Esophagus (tissue), 2 donors: ENCODE measurements around the gene MAN2C1. TPM values are rescaled to one million over a fixed set of nuclear protein-coding genes. Genes with fewer than 3 reads are reported as not detected.
"Not testable (repeated sequence)": the region's sequence is repeated elsewhere in the genome, so short reads cannot be mapped to it uniquely, and the experiment has no call there.

ENCODE experiments used
- H3K27ac ChIP-seq, 2 donors: one replicate each; pipeline ENCODE4 v1.5.1; 2013; ENCODE audit warnings: low read depth in 2 of 2, mild to moderate bottlenecking in 2 of 2, inconsistent platforms in 1 of 2, low read length in 1 of 2, moderate library complexity in 1 of 2
- H3K27me3 ChIP-seq, 2 donors: one replicate each; pipeline ENCODE4 v1.6.1; 2013; ENCODE audit warnings: low read length in 2 of 2, control low read depth in 1 of 2, mild to moderate bottlenecking in 1 of 2; ENCODE audit not compliant: insufficient read depth in 2 of 2, control insufficient read depth in 1 of 2
- H3K36me3 ChIP-seq, 2 donors: one replicate each; pipeline ENCODE4 v1.6.1; 2013; ENCODE audit warnings: low read length in 1 of 2; ENCODE audit not compliant: control insufficient read depth in 2 of 2, insufficient read depth in 2 of 2
- H3K4me1 ChIP-seq, 2 donors: one replicate each; pipeline ENCODE4 v1.6.1; 2013; ENCODE audit warnings: low read length in 1 of 2; ENCODE audit not compliant: control insufficient read depth in 2 of 2, insufficient read depth in 2 of 2
- H3K4me3 ChIP-seq, 2 donors: one replicate each; pipeline ENCODE4 v1.5.1; 2013; ENCODE audit warnings: low read length in 2 of 2, mild to moderate bottlenecking in 2 of 2, low read depth in 1 of 2, moderate library complexity in 1 of 2
- H3K9me3 ChIP-seq, 2 donors: one replicate each; pipeline ENCODE4 v1.6.1; 2013; ENCODE audit warnings: mild to moderate bottlenecking in 2 of 2, low read depth in 1 of 2, low read length in 1 of 2, moderate library complexity in 1 of 2; ENCODE audit not compliant: control insufficient read depth in 2 of 2, insufficient read depth in 1 of 2
- WGBS, 2 donors: extraction: QIAGEN DNeasy Blood & Tissue Kit; methylation state at CpG; one replicate each; pipeline ENCODE4 v1.1.7; 2013; 5-methylcytosine and 5-hydroxymethylcytosine counted together
- polyA plus RNA-seq, 2 donors: library from polyadenylated mRNA; stranded (reverse); fragments of 200-250 nt; gene quantifications; one replicate each; pipeline ENCODE4 v1.2.3, GENCODE V29; 2013
- donor health status: healthy with polysubstance abuse.
- donor health status: Bipolar disorder and iron deficiency.

MAN2C1 gene
- polyA plus RNA-seq, 2 donors = 107 to 185 TPM

DNA sequence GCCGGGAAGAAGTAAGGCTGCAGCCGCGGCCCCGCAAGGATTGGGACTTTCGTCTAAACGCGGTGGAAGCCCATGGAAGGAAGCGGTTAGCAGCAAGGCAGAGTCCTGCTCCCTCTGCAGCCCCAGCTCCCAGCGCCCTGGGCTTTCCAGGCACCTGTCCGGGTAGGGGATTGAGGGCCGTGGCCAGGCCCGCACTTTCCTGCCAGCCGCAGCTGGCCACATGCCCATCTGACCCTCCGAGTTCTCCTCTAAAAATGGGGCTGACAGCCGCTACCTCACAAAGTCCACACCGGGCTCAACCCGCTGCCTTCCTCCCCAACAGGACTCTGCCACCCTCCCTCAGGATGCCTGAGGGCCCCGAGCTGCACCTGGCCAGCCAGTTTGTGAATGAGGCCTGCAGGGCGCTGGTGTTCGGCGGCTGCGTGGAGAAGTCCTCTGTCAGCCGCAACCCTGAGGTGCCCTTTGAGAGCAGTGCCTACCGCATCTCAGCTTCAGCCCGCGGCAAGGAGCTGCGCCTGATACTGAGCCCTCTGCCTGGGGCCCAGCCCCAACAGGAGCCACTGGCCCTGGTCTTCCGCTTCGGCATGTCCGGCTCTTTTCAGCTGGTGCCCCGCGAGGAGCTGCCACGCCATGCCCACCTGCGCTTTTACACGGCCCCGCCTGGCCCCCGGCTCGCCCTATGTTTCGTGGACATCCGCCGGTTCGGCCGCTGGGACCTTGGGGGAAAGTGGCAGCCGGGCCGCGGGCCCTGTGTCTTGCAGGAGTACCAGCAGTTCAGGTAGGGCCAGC is 19.7 kb downstream of the MAN2C1 start:
- Histone ChIP-seq H3K36me3 (no peaks in the 10 kb centered on the region), H3K27me3 (no peaks in the 10 kb centered on the region), H3K27ac (peak overlapping the region in 1 of 2 donors; percentile 15), H3K9me3 (no peaks in the 10 kb centered on the region), H3K4me1 (peaks cover 7 to 8% of the 10 kb centered on the region in 2 donors), H3K4me3 (peak overlapping the region; percentile 81 to 86)
- WGBS, 2 donors = 33% methylated on average over 40 to 46 of the region's 46 CpGs

DNA sequence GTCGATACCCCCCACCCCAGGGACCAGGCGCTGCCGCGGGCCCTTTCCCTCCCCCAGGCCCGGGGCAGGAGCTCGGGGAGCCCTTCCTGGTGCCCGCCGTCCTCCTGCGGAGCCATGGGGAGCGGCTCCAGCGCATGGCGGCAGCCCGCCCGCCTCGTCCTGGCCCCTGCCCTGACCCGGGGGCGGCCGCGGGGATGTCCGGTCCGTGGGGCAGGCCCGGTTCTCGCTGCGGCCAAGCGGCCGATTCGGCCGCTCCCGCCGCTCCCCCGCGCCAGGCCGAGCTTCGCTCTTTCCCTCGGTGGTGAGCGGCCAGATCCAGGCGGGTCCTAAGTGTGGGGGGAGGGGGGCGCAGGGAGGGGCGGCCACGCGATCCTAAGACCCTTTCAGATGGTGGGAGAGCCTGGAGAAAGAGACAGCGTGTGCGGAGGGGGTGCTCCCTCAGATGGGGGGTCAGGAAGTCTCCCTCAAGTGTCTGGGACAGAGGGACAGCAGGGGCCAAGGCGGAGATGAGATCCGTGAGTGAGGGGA is 20.3 kb downstream of the MAN2C1 start:
- H3K4me1 ChIP-seq = peaks cover 7 to 8% of the 10 kb centered on the region in 2 donors
- H3K36me3 ChIP-seq = no peaks in the 10 kb centered on the region
- no peaks in the 10 kb centered on the region for H3K9me3 ChIP-seq
- H3K27me3 ChIP-seq = no peaks in the 10 kb centered on the region
- 2 to 3% methylated on average over 40 to 45 of the region's 45 CpGs for WGBS, 2 donors
- H3K4me3 ChIP-seq = peak overlapping the region; percentile 81 to 86
- peak overlapping the region; percentile 36 to 60 for H3K27ac ChIP-seq

DNA sequence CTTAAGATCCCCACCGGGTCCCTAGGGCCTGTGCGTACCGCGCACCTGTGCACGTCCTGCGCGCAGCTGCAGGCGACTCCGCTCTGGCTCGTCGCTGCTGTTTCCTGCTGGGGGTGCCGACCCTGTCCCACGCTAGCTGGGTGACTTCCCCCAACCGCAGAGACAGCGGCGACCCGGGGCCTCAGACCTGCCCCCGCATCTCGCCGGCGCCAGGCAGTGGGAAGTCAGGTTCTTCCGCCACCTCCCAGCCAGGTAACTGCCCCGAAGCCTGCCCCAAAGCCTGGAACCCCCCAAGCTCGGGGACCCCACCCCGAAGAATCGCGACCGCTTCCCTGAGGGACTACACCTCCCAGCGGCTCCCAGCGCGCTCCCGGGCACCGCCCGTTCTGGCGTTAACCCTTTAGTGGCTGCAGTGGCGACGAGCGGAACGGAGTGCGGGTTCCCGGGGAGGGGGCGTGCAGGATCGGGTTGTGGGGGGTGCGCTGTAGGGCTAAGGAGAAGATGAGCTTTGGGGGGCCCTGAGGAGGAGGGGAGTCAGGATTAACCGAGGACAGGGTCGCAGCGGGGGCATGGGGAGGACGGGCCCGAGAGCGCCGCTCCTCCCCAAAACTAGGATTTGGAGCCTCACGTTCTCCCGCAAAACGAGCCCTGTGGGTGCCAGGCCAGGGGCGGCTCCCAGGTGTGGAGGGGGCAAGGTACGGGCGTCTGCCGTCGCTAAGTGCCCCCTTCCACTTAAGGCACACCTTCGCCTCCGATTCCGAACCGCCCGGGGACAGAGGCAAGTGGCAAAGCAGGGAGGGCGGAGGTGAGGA is 21.0 kb downstream of the MAN2C1 start:
- H3K27ac ChIP-seq = peak overlapping the region; percentile 47 to 60

DNA sequence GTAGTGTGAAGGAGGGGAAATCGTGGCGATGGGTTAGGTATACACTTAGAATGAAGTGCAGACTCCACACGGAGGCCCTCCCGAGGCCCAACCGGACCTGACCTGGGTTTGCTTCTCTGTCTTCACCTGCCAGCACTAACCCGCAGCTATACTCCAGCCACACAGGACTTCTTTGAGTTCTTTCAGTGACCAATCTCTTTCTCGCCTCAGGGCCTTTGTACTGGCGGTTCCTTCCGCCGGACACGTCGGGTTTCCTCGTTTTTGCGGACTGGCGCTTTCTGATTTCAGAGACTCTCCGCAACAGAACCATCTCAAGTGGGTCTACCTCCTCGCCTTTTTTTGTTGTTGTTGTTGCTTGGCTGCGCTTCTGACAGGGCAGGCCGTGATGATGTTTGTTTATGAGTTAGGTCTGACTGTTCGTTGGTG is 21.6 kb downstream of the MAN2C1 start, which contains the start of gene NEIL1:
TSS of gene NEIL1 (plus strand) at position 244 of the 426 bp plus-strand sequence. CDS start 1,867 bp downstream, outside the sequence.
- WGBS, 2 donors = 17 to 19% methylated on average over 20 of the region's 20 CpGs
- Histone ChIP-seq H3K9me3 (no peaks in the 10 kb centered on the region), H3K27ac (peak within 1 kb of the TSS; percentile 47 to 60), H3K36me3 (no peaks in the 10 kb centered on the region), H3K27me3 (no peaks in the 10 kb centered on the region), H3K4me3 (peak within 1 kb of the TSS; percentile 81 to 86), H3K4me1 (peaks cover 7 to 8% of the 10 kb centered on the region in 2 donors)

More for the DNA sequence above, 21.0 kb downstream of the MAN2C1 start:
- WGBS, 2 donors = 1 to 2% methylated on average over 63 to 65 of the region's 65 CpGs
- no peaks in the 10 kb centered on the region for H3K27me3 ChIP-seq
- no peaks in the 10 kb centered on the region for H3K36me3 ChIP-seq
- H3K9me3 ChIP-seq = no peaks in the 10 kb centered on the region
- peaks cover 7 to 8% of the 10 kb centered on the region in 2 donors for H3K4me1 ChIP-seq
- H3K4me3 ChIP-seq = peak overlapping the region; percentile 81 to 86

DNA sequence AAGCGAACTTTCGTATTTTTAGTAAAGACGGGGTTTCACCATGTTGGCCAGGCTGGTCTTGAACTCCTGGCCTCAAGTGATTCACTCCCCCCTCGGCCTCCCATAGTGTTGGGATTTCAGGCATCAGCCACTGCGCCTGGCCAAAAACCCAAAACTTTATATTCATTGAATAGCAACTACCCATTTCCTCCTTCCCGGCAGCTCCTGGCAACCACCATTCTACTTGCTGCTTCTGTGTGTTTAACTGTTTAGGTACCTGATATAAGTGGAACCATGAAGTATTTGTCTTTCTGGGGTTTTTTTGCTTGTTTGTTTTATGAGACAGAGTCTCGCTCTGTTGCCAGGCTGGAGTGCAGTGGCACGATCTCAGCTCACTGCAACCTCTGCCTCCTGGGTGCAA is 24.5 kb downstream of the MAN2C1 start:
- 46 to 48% methylated on average over 8 of the region's 8 CpGs for WGBS, 2 donors
- not testable (repeated sequence) for H3K4me1 ChIP-seq, H3K4me3 ChIP-seq, H3K36me3 ChIP-seq, H3K27me3 ChIP-seq, H3K27ac ChIP-seq, H3K9me3 ChIP-seq

DNA sequence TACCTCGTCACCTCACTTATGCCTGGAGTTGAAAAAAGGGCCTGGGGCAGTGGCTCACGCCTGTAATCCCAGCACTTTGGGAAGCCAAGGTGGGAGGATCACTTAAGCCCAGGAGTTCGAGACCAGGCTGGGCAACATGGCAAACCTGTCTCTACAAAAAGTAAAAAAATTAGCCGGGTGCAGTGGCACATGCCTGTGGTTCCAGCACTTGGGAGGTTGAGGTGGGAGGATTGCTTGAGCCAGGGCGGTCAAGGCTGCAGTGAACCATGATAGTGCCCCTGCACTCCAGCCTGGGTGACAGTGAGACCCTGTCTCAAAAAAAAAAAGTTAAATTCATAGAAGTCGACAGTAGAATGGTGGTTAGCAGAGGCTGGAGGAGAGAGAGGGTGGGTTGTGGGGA is 26.2 kb downstream of the MAN2C1 start:
- no peaks in the 10 kb centered on the region for H3K27me3 ChIP-seq
- peaks cover 0 to 10% of the 10 kb centered on the region in 2 donors for H3K36me3 ChIP-seq
- no peaks in the 10 kb centered on the region for H3K4me1 ChIP-seq
- no peak overlapping the region for H3K4me3 ChIP-seq
- H3K27ac ChIP-seq = no peak overlapping the region
- no peaks in the 10 kb centered on the region for H3K9me3 ChIP-seq
- WGBS, 2 donors = 74 to 83% methylated on average over 6 of the region's 6 CpGs

DNA sequence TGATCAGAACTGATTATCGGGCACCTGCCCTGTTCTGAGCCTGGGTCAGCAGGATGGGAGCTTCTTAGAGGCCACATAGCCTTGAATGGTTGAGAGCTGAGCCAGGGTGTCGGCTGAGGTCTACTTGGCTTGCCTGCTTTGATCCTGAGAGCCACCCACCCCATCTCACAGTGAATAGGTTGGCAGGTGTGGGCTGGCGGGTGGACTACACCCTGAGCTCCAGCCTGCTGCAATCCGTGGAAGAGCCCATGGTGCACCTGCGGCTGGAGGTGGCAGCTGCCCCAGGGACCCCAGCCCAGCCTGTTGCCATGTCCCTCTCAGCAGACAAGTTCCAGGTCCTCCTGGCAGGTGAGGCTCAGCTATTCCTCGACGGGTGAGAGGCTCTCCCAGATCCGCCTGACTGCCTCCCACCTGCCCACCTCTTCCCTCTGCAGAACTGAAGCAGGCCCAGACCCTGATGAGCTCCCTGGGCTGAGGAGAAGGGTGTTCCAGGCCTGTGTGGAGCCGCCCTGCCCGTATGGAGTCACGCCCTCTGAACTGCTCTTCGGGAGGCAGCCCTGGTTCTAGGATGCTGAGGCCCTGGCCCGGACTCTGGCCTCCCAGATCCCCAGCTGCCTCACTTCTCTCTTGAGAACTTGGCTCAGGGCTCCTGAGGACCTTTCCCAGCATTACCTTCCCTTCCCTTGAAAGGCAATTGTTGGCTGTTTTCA is 28.7 kb downstream of the MAN2C1 start:
- Histone ChIP-seq H3K4me1 (peaks cover 0 to 4% of the 10 kb centered on the region in 2 donors), H3K4me3 (no peak overlapping the region), H3K36me3 (peaks cover 0 to 10% of the 10 kb centered on the region in 2 donors), H3K9me3 (no peaks in the 10 kb centered on the region), H3K27ac (no peak overlapping the region), H3K27me3 (no peaks in the 10 kb centered on the region)
- 88% methylated on average over 13 of the region's 13 CpGs for WGBS, 2 donors

DNA sequence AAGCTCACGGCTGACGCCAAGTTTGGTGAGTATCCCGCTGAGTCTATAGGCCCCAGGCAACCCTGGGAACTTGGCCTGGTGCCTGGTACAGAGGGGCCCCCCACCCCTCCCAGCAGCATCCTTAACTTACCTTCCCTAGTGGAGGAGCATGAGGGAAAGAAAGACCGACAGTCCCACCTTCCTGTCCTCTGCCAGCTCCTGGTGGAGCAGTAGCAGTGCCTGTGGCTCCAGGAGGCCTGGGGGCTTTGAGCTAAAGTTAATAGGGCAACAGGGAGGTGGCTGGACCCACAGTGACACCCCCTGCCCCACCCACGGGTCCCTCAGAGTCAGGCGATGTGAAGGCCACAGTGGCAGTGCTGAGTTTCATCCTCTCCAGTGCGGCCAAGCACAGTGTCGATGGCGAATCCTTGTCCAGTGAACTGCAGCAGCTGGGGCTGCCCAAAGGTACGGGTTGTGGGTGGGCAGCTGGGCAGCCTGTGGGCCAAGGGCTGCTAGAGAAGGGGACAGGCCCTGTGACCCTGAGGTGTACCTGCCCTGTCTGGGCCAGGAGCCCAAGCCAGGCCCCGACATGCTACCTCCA is 29.7 kb downstream of the MAN2C1 start:
- Histone ChIP-seq H3K36me3 (peaks cover 0 to 10% of the 10 kb centered on the region in 2 donors), H3K27ac (no peak overlapping the region), H3K4me3 (no peak overlapping the region), H3K9me3 (no peaks in the 10 kb centered on the region), H3K4me1 (peaks cover 0 to 4% of the 10 kb centered on the region in 2 donors), H3K27me3 (no peaks in the 10 kb centered on the region)
- 85 to 86% methylated on average over 11 of the region's 11 CpGs for WGBS, 2 donors
